Endothelial cell of umbilical vein (primary cell): Measurements from ENCODE around the gene CHERP.

ENCODE experiments used
- EZH2 ChIP-seq: IDR thresholded peaks from 2 replicates; pipeline ENCODE4 v1.6.1; 2012; ENCODE audit warnings: borderline replicate concordance, low read depth, mild to moderate bottlenecking, moderate library complexity, low read length, inconsistent platforms; ENCODE audit not compliant: severe bottlenecking
- FOS ChIP-seq: IDR thresholded peaks from 2 replicates; pipeline ENCODE4 v1.6.1; 2011; ENCODE audit warnings: mild to moderate bottlenecking, low read length, moderate library complexity, borderline replicate concordance; ENCODE audit not compliant: insufficient read depth
- POLR2A ChIP-seq: IDR thresholded peaks from 2 replicates; pipeline ENCODE4 v1.6.1; 2012; ENCODE audit warnings: low read depth, mild to moderate bottlenecking, control low read depth, low read length
- TF ChIP-seq, protein P1 (sequence below), 2 donors: IDR thresholded peaks; 1 replicate in 1 of 2; 2 replicates in 1 of 2; pipeline ENCODE4 v1.5.1; 2011; ENCODE audit warnings: low read length in 2 of 2, mild to moderate bottlenecking in 2 of 2, moderate library complexity in 2 of 2, control low read depth in 1 of 2, inconsistent platforms in 1 of 2, low read depth in 1 of 2; ENCODE audit not compliant: insufficient read depth in 1 of 2; ENCODE audit errors: extremely low read depth in 1 of 2

DNA sequence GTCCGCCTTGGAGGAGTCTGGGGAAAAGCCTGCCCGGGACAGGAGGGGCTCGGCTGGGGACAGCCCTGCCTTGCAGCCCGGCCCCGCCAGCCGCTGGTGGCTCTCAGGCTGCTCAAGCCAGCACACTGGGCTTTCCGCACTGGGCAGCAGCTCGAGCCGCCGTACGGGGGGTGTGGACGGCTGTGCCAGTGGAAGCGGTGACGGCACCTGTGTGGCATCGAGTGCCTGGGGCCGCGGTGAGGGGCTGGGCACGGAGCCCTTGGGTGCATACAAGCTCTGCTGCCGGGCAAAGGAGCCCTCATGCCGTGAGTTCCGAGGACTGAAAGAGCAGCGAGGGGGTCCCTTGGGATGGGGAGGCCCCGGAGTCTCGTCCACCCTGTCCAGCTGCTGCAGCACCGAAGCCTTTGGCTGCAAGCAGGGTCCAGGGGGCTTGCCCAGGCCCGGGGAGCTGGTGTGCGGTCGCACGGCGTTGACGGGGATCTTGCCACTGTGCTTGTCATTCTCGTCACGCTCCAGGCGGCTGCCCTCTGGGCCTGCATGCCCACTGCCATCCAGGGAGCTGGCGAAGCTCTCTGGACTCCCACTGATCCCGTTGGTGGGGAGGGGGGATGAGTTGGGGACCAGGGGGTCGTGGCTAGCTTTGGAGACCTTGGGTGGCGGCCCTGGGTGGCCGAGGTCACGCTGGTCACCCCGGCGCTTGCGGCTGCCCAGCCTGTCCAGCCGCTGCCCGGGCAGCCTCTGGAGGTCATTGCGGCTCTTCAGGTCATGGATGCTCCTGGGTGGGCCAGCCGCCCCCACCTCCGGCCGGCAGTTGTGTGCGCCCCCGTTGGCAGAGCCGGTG is 34.7 kb upstream of the CHERP start:
- TF ChIP-seq, protein P1, sequence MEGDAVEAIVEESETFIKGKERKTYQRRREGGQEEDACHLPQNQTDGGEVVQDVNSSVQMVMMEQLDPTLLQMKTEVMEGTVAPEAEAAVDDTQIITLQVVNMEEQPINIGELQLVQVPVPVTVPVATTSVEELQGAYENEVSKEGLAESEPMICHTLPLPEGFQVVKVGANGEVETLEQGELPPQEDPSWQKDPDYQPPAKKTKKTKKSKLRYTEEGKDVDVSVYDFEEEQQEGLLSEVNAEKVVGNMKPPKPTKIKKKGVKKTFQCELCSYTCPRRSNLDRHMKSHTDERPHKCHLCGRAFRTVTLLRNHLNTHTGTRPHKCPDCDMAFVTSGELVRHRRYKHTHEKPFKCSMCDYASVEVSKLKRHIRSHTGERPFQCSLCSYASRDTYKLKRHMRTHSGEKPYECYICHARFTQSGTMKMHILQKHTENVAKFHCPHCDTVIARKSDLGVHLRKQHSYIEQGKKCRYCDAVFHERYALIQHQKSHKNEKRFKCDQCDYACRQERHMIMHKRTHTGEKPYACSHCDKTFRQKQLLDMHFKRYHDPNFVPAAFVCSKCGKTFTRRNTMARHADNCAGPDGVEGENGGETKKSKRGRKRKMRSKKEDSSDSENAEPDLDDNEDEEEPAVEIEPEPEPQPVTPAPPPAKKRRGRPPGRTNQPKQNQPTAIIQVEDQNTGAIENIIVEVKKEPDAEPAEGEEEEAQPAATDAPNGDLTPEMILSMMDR (IDR thresholded peaks at IDR 0.05; ENCODE audit: extremely low read depth in 1 of 2, insufficient read depth in 1 of 2, low read depth in 1 of 2, low read length in 2 of 2), result no peak
- no peak for TF ChIP-seq POLR2A
- TF ChIP-seq EZH2, result no peak
- TF ChIP-seq FOS, result no peak
